ENCODE measurements around the gene CCDC106.

The CCDC106 gene

DNA sequence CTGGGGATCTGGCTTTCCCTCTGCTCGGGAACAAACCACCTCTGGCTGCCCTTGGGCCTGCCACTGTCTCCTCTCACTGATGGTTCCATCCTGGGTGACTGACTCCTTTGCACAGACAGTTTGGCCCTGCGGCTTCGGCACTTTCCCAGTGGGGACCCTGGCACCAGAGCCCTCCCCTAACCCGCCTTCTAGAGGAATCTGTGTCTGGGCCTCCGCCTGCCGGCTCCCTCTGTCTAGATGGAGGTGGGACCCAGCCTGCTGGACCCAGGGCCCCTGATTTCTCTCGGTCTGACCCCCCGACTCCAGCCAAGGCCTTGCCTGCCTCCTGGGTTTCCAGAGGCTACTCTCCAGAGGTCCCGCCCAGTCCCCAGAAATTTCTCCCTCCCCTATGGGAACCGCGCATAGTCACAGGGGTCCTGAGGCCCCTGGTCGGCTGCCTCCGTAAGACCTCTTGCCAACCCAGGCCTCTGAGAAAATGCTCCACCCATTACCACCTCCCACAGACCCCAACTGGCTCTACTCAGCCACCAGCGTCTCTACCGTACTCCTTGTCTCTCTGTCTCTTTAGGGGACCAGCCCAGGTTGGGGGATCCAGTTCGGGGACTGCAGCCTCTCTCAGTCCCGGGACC is 2.7 kb downstream of the CCDC106 start:
- DNase-seq (ENCODE audit: low read depth, low spot score), result no peak

DNA sequence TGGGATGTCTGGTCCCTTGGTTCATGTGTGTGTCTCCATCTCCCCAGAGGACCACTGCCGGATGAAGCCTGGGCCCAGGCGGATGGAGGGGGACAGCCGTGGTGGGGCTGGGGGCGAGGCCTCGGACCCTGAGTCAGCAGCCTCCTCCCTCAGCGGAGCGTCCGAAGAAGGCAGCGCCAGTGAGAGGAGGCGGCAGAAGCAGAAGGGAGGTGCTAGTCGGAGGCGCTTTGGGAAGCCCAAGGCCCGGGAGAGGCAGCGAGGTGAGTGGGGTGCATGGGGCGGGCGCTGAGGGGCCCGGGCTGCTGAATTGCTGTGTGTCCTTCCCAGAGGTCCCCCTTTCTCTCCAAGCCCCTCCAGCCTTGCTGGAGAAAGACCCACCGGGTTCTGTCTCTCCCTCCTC is 3.2 kb downstream of the CCDC106 start:
- no peak for DNase-seq (ENCODE audit: low read depth, low spot score)

DNA sequence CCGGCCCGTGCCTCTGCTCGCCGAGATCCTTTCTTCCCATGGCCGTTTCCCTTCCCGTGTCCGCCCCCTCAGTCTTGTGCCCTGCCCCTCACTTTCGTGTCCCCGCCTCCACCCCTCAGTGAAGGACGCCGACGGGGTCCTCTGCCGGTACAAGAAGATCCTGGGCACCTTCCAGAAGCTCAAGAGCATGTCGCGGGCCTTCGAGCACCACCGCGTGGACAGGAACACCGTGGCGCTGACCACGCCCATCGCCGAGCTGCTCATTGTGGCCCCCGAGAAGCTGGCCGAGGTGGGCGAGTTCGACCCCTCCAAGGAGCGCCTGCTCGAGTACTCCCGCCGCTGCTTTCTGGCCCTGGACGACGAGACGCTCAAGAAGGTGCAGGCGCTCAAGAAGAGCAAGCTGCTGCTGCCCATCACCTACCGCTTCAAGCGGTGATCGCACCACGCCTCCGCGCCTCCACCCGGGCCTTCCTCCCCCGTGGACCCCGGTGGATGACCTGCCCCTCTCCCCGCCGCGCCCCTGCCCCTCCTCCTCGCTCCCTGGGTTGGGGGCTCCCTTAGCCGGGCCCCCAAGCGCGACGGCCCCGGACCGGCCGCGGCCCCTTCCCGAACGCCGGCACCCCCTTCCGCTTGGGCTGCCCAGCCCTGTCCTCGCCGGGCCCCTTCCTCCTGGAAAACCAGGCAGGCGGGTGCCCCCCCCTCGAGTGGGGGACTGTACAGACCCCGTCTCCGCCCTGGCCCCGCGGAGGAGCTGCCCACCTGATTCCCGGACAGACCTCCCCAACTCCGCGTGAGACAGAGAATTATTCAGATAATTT is 4.5 kb downstream of the CCDC106 start:
- DNase-seq (ENCODE audit: low read depth, low spot score), result no peak

DNA sequence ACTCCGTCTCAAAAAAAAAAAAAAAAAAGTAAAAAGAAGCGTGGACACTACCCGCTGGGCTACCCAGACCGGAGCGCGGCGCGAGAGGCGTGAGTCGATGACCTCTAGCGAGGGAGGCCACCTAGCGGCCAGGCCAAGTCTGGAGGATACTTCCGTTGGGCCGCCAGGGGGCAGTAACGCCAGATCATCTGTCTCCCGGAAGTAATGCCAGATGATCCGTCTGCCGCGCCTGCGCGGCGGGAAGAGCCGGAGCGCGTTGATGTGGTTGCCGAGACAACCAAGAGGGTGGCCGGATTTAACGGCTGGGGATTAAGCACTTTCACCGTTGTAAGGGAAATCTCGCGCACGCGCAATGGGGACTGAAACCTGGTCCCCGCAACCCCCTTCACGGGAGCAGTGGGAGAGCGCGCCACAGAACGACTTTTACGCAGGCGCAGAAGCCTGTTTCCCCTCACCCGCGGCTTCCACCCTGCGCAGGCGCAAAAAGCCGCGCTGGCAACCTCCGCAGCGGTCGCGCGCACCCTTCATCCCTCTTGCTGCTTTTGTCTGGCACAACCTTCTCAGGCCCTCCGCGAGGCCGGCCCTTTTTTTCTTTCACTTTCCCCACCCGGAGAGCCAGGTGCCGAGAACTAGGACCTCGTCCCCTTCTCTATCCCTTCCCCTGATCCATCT is 5.8 kb downstream of the CCDC106 start:
- peak; percentile 98 for DNase-seq (ENCODE audit: low read depth, low spot score)

DNA sequence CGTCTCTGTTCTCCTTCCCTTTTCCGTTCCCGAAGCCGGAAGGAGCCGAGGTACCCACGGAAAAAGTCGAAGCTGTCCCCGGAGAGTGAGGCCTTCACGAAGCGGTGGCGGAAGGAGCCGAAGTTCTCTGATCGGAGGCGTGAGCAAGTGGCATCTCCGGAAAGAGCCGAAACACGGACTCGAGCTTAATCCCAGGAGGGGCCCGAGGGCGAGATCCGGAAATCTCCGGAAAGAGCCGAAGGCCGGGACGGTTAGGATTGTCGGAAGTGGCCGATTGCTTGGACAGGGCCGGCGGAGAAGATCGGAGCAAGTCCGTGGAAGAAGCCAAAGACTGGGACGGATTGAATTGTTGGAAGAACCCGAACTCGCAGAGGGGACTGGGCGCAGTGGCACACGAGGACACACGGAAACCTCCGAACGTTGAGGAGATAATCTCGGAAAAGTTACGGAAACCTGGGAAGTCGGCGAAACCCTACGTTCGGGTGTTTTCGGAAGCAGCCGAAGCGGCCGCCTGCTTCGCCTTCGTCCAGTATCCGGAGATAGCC is 6.4 kb downstream of the CCDC106 start:
- DNase-seq (ENCODE audit: low read depth, low spot score), result peak; percentile 98

DNA sequence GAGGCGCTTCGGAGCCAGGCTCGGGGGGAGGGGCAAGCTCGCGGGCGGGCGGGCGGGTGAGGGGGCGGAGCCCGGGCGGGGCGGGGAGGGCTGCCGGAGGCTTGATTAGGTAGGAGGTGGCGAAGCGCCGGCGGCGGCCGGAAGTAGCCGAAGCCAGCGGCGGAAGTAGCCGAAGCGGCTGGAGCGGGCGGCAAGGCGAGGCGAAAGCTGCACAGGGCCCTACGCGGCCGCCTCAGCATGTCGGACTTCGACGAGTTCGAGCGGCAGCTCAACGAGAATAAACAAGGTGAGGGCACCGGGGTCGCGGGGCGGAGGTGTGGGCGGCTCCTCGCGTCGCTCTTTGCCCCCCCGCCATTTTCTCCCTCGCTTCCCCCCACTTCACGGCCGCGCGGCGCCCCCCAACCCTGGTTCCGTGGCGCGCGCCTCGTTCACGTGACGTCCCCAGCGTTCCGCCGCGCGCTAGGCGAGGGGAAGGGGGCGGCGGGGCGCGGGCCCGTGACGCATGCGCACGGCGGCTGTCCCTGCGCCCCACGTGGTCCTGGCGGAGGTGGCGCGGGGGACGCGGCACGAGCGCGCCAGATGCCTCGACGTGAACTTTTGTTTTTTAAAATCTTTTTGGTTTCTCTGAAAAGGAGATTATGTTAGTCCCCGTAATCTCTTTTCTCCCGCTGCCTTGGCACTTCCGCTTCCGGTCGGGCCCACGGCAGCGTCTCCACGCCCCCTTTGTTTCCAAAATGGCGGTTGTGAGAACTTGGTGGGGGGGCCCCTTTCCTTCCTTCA is 7.0 kb downstream of the CCDC106 start, which contains the start of gene U2AF2:
Gene U2AF2, plus strand, starts transcription at position 168 of the 780 bp plus-strand sequence. Its CDS starts 70 bp downstream, at position 238.
- DNase-seq (ENCODE audit: low read depth, low spot score), result no peak

DNA sequence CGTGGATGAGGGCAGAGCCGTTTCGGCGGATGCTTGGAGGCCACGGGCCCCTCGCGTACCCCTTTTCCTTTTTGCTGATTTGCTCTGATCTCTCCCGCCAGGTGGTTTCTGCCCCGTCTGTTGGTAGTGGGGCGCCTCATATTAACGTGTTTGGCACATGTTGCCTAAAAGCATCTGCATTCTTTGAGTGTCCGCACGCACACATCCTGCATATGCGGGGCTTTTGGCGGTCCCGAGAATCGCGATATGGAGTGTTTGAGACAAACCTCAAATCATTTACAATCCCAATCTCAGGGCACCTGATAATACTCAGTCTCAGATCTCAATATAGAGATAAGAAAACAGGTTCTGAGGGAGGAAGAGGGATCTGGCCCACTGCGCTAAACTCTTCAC is 7.6 kb downstream of the CCDC106 start:
- DNase-seq (ENCODE audit: low read depth, low spot score), result no peak

DNA sequence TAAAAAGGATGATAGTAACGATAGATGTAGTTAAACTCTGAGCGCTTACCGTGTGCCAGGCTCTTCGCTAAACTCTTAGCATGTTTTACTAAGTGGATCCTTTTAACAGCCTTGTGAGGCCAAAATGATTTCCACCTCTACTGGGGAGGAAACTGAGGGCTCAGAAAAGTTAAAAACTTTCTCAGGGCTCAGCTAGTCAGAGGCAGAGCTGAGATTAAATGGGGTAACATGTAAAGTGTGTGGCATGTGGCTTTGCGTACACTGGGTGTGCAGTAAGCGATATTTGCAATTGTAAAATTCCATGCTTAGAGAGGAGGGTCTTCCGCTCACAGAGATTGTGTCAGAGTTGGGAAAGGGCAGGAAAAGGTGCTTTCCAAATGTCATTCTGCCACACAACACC is 8.5 kb downstream of the CCDC106 start:
- DNase-seq (ENCODE audit: low read depth, low spot score), result no peak

DNA sequence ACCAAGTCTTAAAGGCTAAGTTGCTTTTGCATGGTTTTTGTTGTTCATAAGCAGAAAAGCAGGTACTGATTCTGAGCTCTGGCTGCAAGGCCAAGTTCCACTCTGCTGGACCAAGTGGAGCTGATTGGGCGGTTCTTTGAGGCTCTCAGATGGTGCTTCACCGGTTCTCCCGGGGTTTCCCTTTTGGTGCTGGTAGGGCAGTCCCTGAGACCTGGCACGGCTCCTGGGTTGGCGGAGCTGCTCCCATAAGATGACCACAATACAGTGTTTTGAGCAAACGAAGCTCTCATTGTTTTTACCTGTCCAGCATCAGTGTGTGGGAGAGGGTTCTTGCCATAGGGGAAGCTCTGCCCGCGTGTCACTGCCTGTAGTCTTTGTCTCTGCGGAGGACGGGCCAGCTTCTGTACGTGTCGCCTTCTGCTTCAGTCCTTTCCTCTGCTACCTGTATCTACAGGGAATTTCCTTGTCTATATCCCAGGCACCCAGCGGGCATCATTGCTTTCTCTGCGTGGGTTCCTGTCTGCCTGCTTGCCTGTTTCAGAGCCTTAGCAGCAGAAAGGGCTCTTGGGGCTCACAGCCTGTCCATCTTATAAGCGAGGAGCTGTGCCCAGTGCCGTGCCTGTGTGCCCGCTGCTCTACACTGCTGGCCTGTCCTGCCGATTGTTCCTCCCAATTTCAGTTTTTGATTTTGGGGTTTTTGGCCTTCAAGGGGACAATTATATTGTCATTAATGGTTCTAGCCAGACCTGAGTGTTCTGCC is 9.2 kb downstream of the CCDC106 start:
- no peak for DNase-seq (ENCODE audit: low read depth, low spot score)

DNA sequence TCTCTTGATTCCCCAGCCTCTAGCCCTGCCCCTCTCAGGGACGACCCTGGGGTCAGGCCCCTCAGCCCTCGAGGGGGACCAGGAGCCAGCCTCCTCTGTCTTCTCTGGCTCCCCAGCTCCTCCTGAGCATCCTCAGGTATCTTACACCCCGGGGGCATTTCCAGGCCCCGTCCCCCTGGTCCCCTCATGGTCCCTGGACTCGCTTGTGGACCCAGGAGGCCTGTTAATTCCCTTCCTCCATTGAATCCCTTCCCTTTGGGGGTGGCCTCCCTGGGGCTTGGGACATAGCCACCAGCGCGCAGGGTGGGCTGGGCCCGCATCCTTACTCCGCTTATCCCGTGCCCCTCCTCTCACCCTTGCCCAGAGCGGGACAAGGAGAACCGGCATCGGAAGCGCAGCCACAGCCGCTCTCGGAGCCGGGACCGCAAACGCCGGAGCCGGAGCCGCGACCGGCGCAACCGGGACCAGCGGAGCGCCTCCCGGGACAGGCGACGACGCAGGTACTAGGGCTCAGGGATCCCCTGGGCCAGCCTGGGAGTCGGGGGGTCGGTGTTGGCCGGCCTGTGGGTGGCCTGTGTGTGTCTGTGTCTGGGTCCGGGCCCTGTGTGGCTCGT is 10.9 kb downstream of the CCDC106 start:
- no peak for DNase-seq (ENCODE audit: low read depth, low spot score)

DNA sequence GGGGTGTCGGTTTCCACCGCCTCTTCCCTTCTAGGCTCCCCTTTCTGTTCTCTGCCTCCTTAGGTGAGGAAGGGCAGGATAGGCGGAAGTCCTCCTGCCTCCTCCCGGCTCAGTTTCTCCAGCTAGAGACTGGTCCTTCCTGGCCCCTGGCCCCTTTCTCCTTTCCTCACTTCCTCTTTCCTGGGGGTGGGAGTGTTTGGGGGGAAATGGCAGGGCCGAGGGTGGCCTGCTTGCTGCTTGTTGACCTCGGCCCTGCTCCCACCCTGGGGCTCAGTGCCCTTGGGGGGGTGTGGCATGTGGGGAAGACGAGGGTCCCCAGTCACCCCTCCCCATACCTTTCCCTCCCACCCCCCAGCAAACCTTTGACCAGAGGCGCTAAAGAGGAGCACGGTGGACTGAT is 11.8 kb downstream of the CCDC106 start:
- DNase-seq (ENCODE audit: low read depth, low spot score), result no peak

DNA sequence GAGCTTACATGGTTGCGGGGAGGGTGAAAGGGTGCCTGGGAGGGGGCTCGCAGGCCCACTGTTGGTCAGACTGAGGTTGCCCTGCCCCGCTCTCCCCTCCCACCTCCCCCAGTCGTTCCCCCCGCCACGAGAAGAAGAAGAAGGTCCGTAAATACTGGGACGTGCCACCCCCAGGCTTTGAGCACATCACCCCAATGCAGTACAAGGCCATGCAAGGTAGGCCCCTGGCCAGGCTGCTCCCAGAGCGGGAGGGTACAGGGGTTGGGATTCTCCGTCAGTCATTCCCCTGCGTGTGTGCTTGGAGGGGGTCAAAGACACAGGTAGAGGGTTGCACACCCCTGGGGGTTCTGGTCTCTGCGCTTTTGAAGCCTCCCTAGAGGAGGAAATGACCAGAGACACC is 12.4 kb downstream of the CCDC106 start:
- DNase-seq (ENCODE audit: low read depth, low spot score), result no peak

DNA sequence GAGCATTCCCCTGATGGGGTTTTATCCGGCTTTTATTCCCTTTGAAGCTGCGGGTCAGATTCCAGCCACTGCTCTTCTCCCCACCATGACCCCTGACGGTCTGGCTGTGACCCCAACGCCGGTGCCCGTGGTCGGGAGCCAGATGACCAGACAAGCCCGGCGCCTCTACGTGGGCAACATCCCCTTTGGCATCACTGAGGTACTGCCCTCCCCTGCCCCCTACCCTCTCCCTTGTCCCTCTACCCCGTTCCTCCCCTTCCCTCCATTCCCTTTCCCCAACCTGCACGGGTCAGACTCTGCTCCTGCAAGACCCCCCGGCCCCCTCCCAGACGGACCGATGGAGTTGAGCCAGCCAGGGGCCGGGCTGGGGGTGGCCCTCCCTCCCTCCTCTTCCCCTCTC is 13.0 kb downstream of the CCDC106 start:
- DNase-seq (ENCODE audit: low read depth, low spot score), result no peak

DNA sequence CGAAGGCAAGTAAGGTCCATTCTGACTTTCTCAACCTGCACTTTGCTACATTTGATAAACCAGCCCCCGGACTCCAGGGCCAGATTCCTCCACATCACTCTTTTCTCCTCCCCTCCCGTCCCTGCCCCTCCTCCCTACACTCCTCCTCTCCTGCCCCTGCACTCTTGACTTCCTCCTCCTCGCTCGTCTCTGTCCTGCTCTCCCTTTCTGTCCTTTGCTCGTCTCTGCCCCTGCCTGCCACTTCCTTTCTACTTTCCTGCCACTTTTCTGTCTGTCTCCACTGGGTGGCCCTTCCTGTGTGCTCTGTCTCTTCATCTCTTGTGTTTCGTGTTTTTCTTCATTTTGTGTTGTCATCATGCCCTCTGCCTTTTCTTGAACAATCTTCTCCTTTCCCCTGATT is 13.8 kb downstream of the CCDC106 start:
- no peak for DNase-seq (ENCODE audit: low read depth, low spot score)

DNA sequence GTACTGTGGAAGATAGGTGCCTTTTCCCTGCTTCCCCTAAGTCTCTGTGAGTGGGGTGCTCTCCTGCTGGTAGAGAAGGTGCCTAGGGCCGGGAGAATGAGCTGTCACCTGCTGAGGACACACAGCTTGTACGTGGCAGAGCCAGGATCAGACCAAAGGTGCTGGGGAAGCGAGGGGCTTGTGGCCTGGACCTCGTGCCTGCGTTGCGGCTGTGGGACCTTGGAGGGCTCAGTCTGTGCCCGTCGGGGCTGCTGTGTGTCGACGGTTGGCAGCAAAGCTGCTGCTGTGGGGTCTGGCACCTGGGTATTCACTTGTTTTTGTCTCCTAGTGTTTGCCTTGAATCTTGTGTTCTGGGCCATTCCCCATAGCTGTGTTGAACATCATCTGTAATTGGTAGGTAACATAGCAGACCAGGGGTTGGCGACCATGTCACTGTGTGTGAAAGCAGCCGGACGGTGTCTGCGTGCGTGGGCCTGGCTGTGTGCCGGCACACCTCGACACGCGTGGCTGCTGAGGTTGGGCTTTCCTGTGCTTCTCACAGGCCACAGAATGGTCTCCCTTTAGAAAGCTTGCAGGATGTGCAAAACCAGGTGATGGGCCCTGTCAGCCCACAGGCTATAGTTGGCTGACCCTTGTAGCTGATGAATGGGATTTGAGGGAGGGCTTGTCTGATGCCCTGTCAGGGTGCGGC is 16.0 kb downstream of the CCDC106 start:
- no peak for DNase-seq (ENCODE audit: low read depth, low spot score)

DNA sequence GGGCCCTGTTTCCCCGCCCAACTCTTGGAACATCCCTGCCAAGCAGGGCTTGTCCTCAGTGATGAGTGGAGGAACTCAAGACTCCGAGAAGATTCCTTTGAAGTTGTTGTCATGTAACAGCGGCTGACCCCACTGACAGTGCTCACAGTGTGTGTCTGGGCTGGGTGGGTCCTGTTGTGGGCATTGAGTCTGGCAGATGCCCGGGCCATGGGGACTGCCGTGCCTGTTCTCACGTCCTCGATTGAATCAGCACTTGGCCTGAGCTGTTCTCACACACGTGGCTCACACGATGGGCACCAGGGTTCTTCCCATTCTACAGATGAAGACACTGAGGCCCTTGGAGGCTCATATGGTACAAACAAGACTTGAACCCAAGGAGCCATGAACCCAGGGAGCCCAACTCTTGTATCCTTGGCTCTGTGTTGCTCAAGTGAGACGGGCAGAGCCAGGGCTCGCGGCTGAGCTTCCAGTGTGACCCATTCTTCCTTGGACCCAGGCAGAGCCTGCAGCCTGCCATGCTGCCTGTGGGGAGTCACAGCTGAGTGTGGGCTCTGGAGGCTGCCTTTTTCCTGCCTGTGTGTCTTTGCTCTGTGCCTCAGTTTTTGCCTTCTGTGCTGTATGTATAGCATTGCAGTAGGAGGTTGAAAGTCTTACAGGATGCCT is 18.5 kb downstream of the CCDC106 start:
- DNase-seq (ENCODE audit: low read depth, low spot score), result no peak

DNA sequence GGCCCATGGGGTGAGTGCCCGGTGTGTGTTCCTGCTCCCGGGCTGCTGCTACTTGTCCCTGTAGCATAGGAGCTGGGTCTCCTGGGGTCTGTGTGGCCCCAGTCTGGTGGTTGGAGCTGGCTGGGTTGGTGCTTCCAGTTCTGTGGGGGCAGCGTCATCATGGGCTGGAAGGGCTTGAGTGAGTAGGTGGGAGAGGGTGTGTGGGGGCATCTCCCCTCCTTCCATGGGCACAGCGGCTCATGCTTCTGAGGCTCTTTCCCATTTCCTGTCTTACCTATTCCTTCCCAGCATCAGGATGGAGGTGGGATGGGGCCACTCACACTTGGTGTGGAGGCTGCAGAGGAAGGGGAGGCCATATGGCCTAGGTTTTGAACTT is 19.0 kb downstream of the CCDC106 start:
- no peak for DNase-seq (ENCODE audit: low read depth, low spot score)

DNA sequence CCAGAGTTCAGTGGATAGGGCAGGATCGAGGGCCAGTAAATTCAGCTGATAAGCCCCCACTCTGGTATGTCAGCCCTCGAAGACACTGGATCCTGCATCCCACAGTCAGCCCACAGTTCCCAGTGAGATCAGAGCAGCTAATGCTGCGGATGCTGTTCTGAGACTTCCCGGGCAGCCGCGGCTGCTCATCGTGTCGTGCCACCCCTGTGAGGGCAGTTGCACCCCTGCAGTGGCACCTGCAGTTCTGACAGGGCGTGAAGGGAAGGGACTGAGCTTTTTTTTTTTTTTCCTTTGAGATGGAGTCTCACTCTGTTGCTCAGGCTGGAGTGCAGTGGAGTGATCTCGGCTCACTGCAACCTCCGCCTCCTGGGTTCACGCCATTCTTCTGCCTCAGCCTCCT is 19.5 kb downstream of the CCDC106 start:
- no peak for DNase-seq (ENCODE audit: low read depth, low spot score)

DNA sequence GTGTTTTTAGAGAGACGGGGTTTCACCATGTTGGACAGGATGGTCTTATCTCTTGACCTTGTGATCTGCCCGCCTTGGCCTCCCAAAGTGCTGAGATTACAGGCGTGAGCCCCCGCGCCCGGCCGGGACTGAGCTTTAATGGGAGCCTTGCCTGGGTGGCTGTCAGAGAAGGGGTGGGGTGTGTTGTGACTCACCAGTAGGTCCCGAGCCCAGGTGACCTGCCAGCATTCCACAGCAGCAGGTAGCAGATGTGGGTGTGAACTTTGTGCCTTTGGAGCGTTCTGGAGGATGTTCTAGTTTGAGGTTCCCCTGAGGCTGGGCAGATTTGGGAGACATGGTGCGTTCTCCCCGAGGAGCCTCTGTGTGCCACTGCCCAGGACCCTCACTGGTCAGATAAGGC is 19.9 kb downstream of the CCDC106 start:
- no peak for DNase-seq (ENCODE audit: low read depth, low spot score)

All from smooth muscle cell of the brain vasculature (primary cell).